Measurements from ENCODE around the gene DCTD.
A peak's percentile ranks its signal among the peaks of the same experiment; 100 is the strongest.

The DCTD gene

GRCh38 chr4:182878633-182879495 is 38.3 kb downstream of the DCTD start:
- POLR2A ChIA-PET: no interaction called here
- no peak for TF ChIP-seq HOXD13 (CRISPR knock-in tag; IDR thresholded peaks at IDR 0.05; ENCODE audit: borderline replicate concordance)
- no peak for TF ChIP-seq SP3 (tag by site-specific recombination; IDR thresholded peaks at IDR 0.05)
- no peak for TF ChIP-seq ZFP69B (tag by site-specific recombination; IDR thresholded peaks at IDR 0.05)
- no peak for TF ChIP-seq ZNF292 (tag by site-specific recombination; IDR thresholded peaks at IDR 0.05; ENCODE audit: borderline replicate concordance, low read depth)
- TF ChIP-seq ZNF37A (tag by site-specific recombination; IDR thresholded peaks at IDR 0.05): no peak
- TF ChIP-seq, protein P1, sequence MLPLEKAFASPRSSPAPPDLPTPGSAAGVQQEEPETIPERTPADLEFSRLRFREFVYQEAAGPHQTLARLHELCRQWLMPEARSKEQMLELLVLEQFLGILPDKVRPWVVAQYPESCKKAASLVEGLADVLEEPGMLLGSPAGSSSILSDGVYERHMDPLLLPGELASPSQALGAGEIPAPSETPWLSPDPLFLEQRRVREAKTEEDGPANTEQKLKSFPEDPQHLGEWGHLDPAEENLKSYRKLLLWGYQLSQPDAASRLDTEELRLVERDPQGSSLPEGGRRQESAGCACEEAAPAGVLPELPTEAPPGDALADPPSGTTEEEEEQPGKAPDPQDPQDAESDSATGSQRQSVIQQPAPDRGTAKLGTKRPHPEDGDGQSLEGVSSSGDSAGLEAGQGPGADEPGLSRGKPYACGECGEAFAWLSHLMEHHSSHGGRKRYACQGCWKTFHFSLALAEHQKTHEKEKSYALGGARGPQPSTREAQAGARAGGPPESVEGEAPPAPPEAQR (tag by site-specific recombination; IDR thresholded peaks at IDR 0.05): no peak
- no peak for TF ChIP-seq ZSCAN5A (tag by site-specific recombination; IDR thresholded peaks at IDR 0.05)
- no peak for TF ChIP-seq KLF8 (tag by site-specific recombination; IDR thresholded peaks at IDR 0.05)
- CTCF ChIA-PET: no interaction called here
- Histone ChIP-seq H3K4me3 (ENCODE audit: low read depth, low read length) (no peak overlapping the region), H3K27ac (ENCODE audit: extremely low read depth, low read depth, low read length) (no peak overlapping the region), H3K36me3 (ENCODE audit: control insufficient read depth in 2 of 2, insufficient read depth in 1 of 2, low read length in 2 of 2) (peaks cover 0 to 8% of the 10 kb centered on the region in 2 experiments; a peak in 2 of 3 replicates), H3K9me3 (ENCODE audit: control insufficient read depth, insufficient read depth, low read depth, low read length) (no peaks in the 10 kb centered on the region), H3K4me1 (ENCODE audit: control insufficient read depth, insufficient read depth, low read length) (no peaks in the 10 kb centered on the region)

GRCh38 chr4:182877326-182877883 is 39.8 kb downstream of the DCTD start:
- Histone ChIP-seq H3K4me3 (ENCODE audit: low read depth, low read length) (no peak overlapping the region), H3K9me3 (ENCODE audit: control insufficient read depth, insufficient read depth, low read depth, low read length) (no peaks in the 10 kb centered on the region), H3K27ac (ENCODE audit: extremely low read depth, low read depth, low read length) (no peak overlapping the region), H3K4me1 (ENCODE audit: control insufficient read depth, insufficient read depth, low read length) (no peaks in the 10 kb centered on the region), H3K36me3 (ENCODE audit: control insufficient read depth in 2 of 2, insufficient read depth in 1 of 2, low read length in 2 of 2) (peaks cover 0 to 2% of the 10 kb centered on the region in 2 experiments; a peak in 2 of 3 replicates)
- ChIA-PET POLR2A (no interaction called here), CTCF (interaction anchor here (1.2 kb wide), 1 partner anchor 47 kb away, joined by 6 read pairs; no protein-coding TSS in a partner anchor)
- no peak for TF ChIP-seq ZNF660 (tag by site-specific recombination; IDR thresholded peaks at IDR 0.05)
- no peak for TF ChIP-seq ZNF518A (tag by site-specific recombination; conservative IDR thresholded peaks at IDR 0.05; ENCODE audit: low read depth)
- peak; percentile 23; the same call in 1 of the 2 replicates for TF ChIP-seq ZNF146 (tag by site-specific recombination; IDR thresholded peaks at IDR 0.05)

DNA sequence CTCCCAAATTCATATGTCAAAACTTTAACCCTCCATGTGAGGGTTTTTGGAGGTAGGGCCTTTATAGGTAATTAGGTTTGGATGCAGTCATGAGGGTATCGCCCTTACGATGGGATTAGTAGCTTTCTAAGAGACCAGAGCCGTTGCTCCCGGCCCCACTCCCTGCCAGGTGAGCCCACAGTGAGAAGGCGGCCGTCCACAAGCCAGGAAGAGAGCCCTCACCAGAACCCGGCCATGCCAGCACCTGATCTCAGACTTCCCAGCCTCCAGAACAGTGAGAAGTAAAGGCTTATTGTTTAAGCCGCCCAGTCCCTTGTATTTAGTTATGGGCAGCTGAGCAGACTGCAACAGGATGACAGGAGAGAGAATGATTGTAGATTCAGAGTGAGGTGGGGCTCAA is 40.8 kb downstream of the DCTD start:
- Histone ChIP-seq H3K36me3 (ENCODE audit: control insufficient read depth in 2 of 2, insufficient read depth in 1 of 2, low read length in 2 of 2) (peaks cover 0 to 2% of the 10 kb centered on the region in 2 experiments; a peak in 1 of 3 replicates), H3K27ac (ENCODE audit: extremely low read depth, low read depth, low read length) (no peak overlapping the region), H3K4me1 (ENCODE audit: control insufficient read depth, insufficient read depth, low read length) (no peaks in the 10 kb centered on the region), H3K9me3 (ENCODE audit: control insufficient read depth, insufficient read depth, low read depth, low read length) (no peaks in the 10 kb centered on the region), H3K4me3 (ENCODE audit: low read depth, low read length) (no peak overlapping the region)
- POLR2A ChIA-PET: no interaction called here
- TF ChIP-seq ZBTB49 (tag by site-specific recombination; IDR thresholded peaks at IDR 0.05; ENCODE audit: low read depth): no peak
- no peak for TF ChIP-seq ZNF623 (tag by site-specific recombination; IDR thresholded peaks at IDR 0.05)
- TF ChIP-seq ZNF311 (tag by site-specific recombination; IDR thresholded peaks at IDR 0.05; ENCODE audit: borderline replicate concordance): no peak
- CTCF ChIA-PET: no interaction called here
